H9 (cell line): ENCODE measurements around the gene LRP1. TPM values are rescaled to one million over a fixed set of nuclear protein-coding genes. Genes with fewer than 3 reads are reported as not detected.

Experiments
- DNase-seq: peaks from one replicate; pipeline ENCODE4 v3.0.0-alpha.2; 2017
- H2AFZ ChIP-seq: one replicate; pipeline ENCODE4 v1.6.1; 2013; ENCODE audit warnings: mild to moderate bottlenecking, low read length, control low read depth, moderate library complexity
- H2AK5ac ChIP-seq: 2 replicates; pipeline ENCODE4 v1.6.1; 2013; ENCODE audit warnings: low read length, control low read depth, mixed read lengths; ENCODE audit not compliant: insufficient read length
- H2BK120ac ChIP-seq: one replicate; pipeline ENCODE4 v1.6.1; 2013; ENCODE audit warnings: low read depth, mild to moderate bottlenecking, low read length, control low read depth, inconsistent platforms; ENCODE audit not compliant: poor library complexity, severe bottlenecking
- H2BK12ac ChIP-seq: 2 replicates; pipeline ENCODE4 v1.6.1; 2013; ENCODE audit warnings: low read length, control low read depth, mixed read lengths, low read depth; ENCODE audit not compliant: insufficient read length
- H2BK15ac ChIP-seq: 2 replicates; pipeline ENCODE4 v1.6.1; 2013; ENCODE audit warnings: low read depth, low read length, control low read depth
- H2BK20ac ChIP-seq: one replicate; pipeline ENCODE4 v1.6.1; 2013; ENCODE audit warnings: low read depth, mild to moderate bottlenecking, low read length, control low read depth, inconsistent platforms; ENCODE audit not compliant: poor library complexity, severe bottlenecking
- H2BK5ac ChIP-seq: 2 replicates; pipeline ENCODE4 v1.6.1; 2013; ENCODE audit warnings: low read length, control low read depth, mixed read lengths; ENCODE audit not compliant: insufficient read length
- H3K14ac ChIP-seq: 2 replicates; pipeline ENCODE4 v1.6.1; 2013; ENCODE audit warnings: low read length, control low read depth; ENCODE audit not compliant: insufficient read depth
- H3K18ac ChIP-seq: 2 replicates; pipeline ENCODE4 v1.6.1; 2013; ENCODE audit warnings: low read depth, mild to moderate bottlenecking, mixed read lengths, low read length, control low read depth; ENCODE audit not compliant: insufficient read length
- H3K23ac ChIP-seq: 2 replicates; pipeline ENCODE4 v1.6.1; 2013; ENCODE audit warnings: low read length, control low read depth, mixed read lengths, low read depth; ENCODE audit not compliant: insufficient read length
- H3K23me2 ChIP-seq: 2 replicates; pipeline ENCODE4 v1.6.1; 2013; ENCODE audit warnings: low read depth, mild to moderate bottlenecking, mixed read lengths, low read length, control low read depth; ENCODE audit not compliant: insufficient read length, poor library complexity, severe bottlenecking
- H3K27ac ChIP-seq: 2 replicates; pipeline ENCODE4 v1.5.1; 2013; ENCODE audit warnings: low read length, control low read depth, mixed read lengths, low read depth; ENCODE audit not compliant: insufficient read length
- H3K27me3 ChIP-seq: 2 replicates; pipeline ENCODE4 v1.6.1; 2013; ENCODE audit warnings: low read length, control low read depth, inconsistent platforms; ENCODE audit not compliant: insufficient read depth
- H3K4ac ChIP-seq: 2 replicates; pipeline ENCODE4 v1.6.1; 2013; ENCODE audit warnings: low read depth, mild to moderate bottlenecking, control low read depth, inconsistent platforms, low read length, moderate library complexity
- H3K4me1 ChIP-seq: 2 replicates; pipeline ENCODE4 v1.6.1; 2013; ENCODE audit warnings: low read length, control low read depth, inconsistent platforms; ENCODE audit not compliant: insufficient read depth
- H3K4me2 ChIP-seq: 2 replicates; pipeline ENCODE4 v1.6.1; 2013; ENCODE audit warnings: low read length, control low read depth, mixed read lengths; ENCODE audit not compliant: insufficient read length, insufficient read depth
- H3K56ac ChIP-seq: 2 replicates; pipeline ENCODE4 v1.6.1; 2013; ENCODE audit warnings: low read depth, mild to moderate bottlenecking, mixed read lengths, low read length, control low read depth; ENCODE audit not compliant: insufficient read length
- H3K79me1 ChIP-seq: 2 replicates; pipeline ENCODE4 v1.6.1; 2013; ENCODE audit warnings: low read depth, mild to moderate bottlenecking, moderate library complexity, low read length, control low read depth, inconsistent platforms; ENCODE audit not compliant: insufficient read depth, poor library complexity, severe bottlenecking
- H3K79me2 ChIP-seq: 2 replicates; pipeline ENCODE4 v1.6.1; 2013; ENCODE audit warnings: low read length, control low read depth, inconsistent platforms; ENCODE audit not compliant: insufficient read depth
- H3K9ac ChIP-seq: 2 replicates; pipeline ENCODE4 v1.6.1; 2013; ENCODE audit warnings: low read length, control low read depth, mixed read lengths; ENCODE audit not compliant: insufficient read length; ENCODE audit errors: extremely low read depth
- H3K9me3 ChIP-seq: one replicate; pipeline ENCODE4 v1.6.1; 2013; ENCODE audit warnings: low read depth, low read length, inconsistent platforms; ENCODE audit not compliant: control insufficient read depth
- H3T11ph ChIP-seq: one replicate; pipeline ENCODE4 v1.6.1; 2013; ENCODE audit warnings: mild to moderate bottlenecking, low read length, control low read depth, inconsistent platforms
- H4K20me1 ChIP-seq: one replicate; pipeline ENCODE4 v1.6.1; 2013; ENCODE audit not compliant: control insufficient read depth, insufficient read length, insufficient read depth
- H4K5ac ChIP-seq: 2 replicates; pipeline ENCODE4 v1.6.1; 2013; ENCODE audit warnings: low read depth, mild to moderate bottlenecking, mixed read lengths, low read length, control low read depth; ENCODE audit not compliant: insufficient read length
- H4K8ac ChIP-seq: replicated peaks from 2 replicates; pipeline ENCODE4 v1.6.1; 2013; ENCODE audit warnings: low read length, control low read depth, mixed read lengths, low read depth; ENCODE audit not compliant: insufficient read length
- H4K91ac ChIP-seq: 2 replicates; pipeline ENCODE4 v1.6.1; 2013; ENCODE audit warnings: low read depth, mild to moderate bottlenecking, moderate library complexity, mixed read lengths, low read length, control low read depth; ENCODE audit not compliant: insufficient read length
- H3K27ac Mint-ChIP-seq, 3 experiments: 2 replicates in 2 of 3; 3 replicates in 1 of 3; pipeline ENCODE4 v1.8.0; 2020 to 2021; ENCODE audit warnings: mixed read lengths in 3 of 3, mild to moderate bottlenecking in 1 of 3, moderate library complexity in 1 of 3
- H3K27me3 Mint-ChIP-seq: 2 replicates; pipeline ENCODE4 v1.8.0; 2021; ENCODE audit warnings: low read depth, mild to moderate bottlenecking, moderate library complexity, mixed read lengths
- H3K36me3 Mint-ChIP-seq, 3 experiments: 2 replicates in 2 of 3; 3 replicates in 1 of 3; pipeline ENCODE4 v1.8.0; 2020 to 2021; ENCODE audit warnings: low read depth in 3 of 3, mixed read lengths in 3 of 3; ENCODE audit not compliant: insufficient read depth in 1 of 3
- H3K4me1 Mint-ChIP-seq, 2 experiments: 2 replicates each; pipeline ENCODE4 v1.8.0; 2020; ENCODE audit warnings: mixed read lengths in 2 of 2
- H3K4me3 Mint-ChIP-seq, 2 experiments: 2 replicates in 1 of 2; 3 replicates in 1 of 2; pipeline ENCODE4 v1.8.0; 2020 to 2021; ENCODE audit warnings: mild to moderate bottlenecking in 2 of 2, mixed read lengths in 2 of 2, moderate library complexity in 1 of 2
- H3K9me3 Mint-ChIP-seq, 2 experiments: 2 replicates in 1 of 2; 3 replicates in 1 of 2; pipeline ENCODE4 v1.8.0; 2020; ENCODE audit warnings: mild to moderate bottlenecking in 2 of 2, mixed read lengths in 2 of 2, moderate library complexity in 1 of 2
- CTCF ChIP-seq: fragments of 200-600 bp; sonication (generic); conservative IDR thresholded peaks from 3 replicates; pipeline ENCODE4 v1.8.0; 2021; ENCODE audit warnings: antibody characterized with exemption, mild to moderate bottlenecking
- WGBS: extraction: QIAGEN DNeasy Blood & Tissue Kit; methylation state at CpG from one replicate; pipeline ENCODE4 v1.1.7; 2013; ENCODE audit warnings: missing lambda C conversion rate, low lambda C conversion rate, mixed read lengths; ENCODE audit not compliant: insufficient read length; ENCODE audit errors: extremely low coverage; 5-methylcytosine and 5-hydroxymethylcytosine counted together
- total RNA-seq: library from RNA; stranded (reverse); gene quantifications from 2 replicates; pipeline ENCODE4 v1.2.1, GENCODE V29; 2021

The LRP1 gene
- total RNA-seq, 1 experiment from 2014 or later, result 115 TPM

GRCh38 chr12:57090490-57090889, 37.8 kb upstream of the LRP1 start:
- Histone ChIP-seq H2AK5ac (no peak overlapping the region), H3K27ac (no peak overlapping the region), H3K79me1 (no peaks in the 10 kb centered on the region), H4K8ac (no peak overlapping the region), H2BK5ac (no peak overlapping the region), H2AFZ (no peak overlapping the region), H3K9ac (no peak overlapping the region), H2BK120ac (no peak overlapping the region), H3K4me2 (no peak overlapping the region), H3K23ac (no peak overlapping the region), H3K9me3 (no peaks in the 10 kb centered on the region), H3K14ac (no peak overlapping the region), H4K20me1 (no peaks in the 10 kb centered on the region), H2BK20ac (no peak overlapping the region), H3K18ac (no peak overlapping the region), H3K56ac (no peak overlapping the region), H4K91ac (no peak overlapping the region), H3K23me2 (peaks cover 9% of the 10 kb centered on the region), H2BK15ac (no peak overlapping the region), H3K79me2 (no peaks in the 10 kb centered on the region; the same call in 1 of the 2 replicates), H3K4ac (no peak overlapping the region), H2BK12ac (no peak overlapping the region), H3K27me3 (no peaks in the 10 kb centered on the region), H3K4me1 (no peaks in the 10 kb centered on the region; the same call in 1 of the 2 replicates), H4K5ac (no peak overlapping the region), H3T11ph (no peak overlapping the region)
- no peak for TF ChIP-seq CTCF
- Mint-ChIP-seq H3K4me1 (peaks cover 54 to 63% of the 10 kb centered on the region in 2 experiments), H3K9me3 (no peaks in the 10 kb centered on the region; a peak in 1 of 5 replicates), H3K4me3 (peak overlapping the region; percentile 89 to 93), H3K27me3 (no peaks in the 10 kb centered on the region), H3K36me3 (peaks cover 13 to 53% (median 39%) of the 10 kb centered on the region in 3 experiments), H3K27ac (no peak overlapping the region; a peak in 1 of 7 replicates)
- no peak for DNase-seq
- no CpG with 5 or more reads among the region's 6 CpGs for WGBS
